NT2/D1 (cell line): ENCODE data around the gene RNGTT.
"Not testable (repeated sequence)": the region's sequence is repeated elsewhere in the genome, so short reads cannot be mapped to it uniquely, and the experiment has no call there.

Experiments used
- DNase-seq: peaks from one replicate; pipeline ENCODE4 v3.0.0-alpha.2; 2011; ENCODE audit warnings: low read depth, low spot score
- H3K27me3 ChIP-seq: 2 replicates; pipeline ENCODE4 v1.6.0; 2011; ENCODE audit warnings: mild to moderate bottlenecking; ENCODE audit not compliant: insufficient read length, insufficient read depth
- H3K36me3 ChIP-seq: 2 replicates; pipeline ENCODE4 v1.6.1; 2011; ENCODE audit warnings: mild to moderate bottlenecking, low read length, mixed read lengths; ENCODE audit not compliant: insufficient read depth, insufficient read length
- H3K4me1 ChIP-seq: 2 replicates; pipeline ENCODE4 v1.5.1; 2011; ENCODE audit not compliant: insufficient read depth, insufficient read length
- H3K4me3 ChIP-seq: 2 replicates; pipeline ENCODE4 v1.5.1; 2011; ENCODE audit warnings: low read depth; ENCODE audit not compliant: insufficient read length
- H3K9ac ChIP-seq: 2 replicates; pipeline ENCODE4 v1.6.0; 2011; ENCODE audit warnings: low read depth; ENCODE audit not compliant: insufficient read length
- H3K9me3 ChIP-seq: 2 replicates; pipeline ENCODE4 v1.5.1; 2011; ENCODE audit warnings: mild to moderate bottlenecking, low read length; ENCODE audit not compliant: insufficient read depth
- SUZ12 ChIP-seq: IDR thresholded peaks from 2 replicates; pipeline ENCODE4 v1.6.1; 2011; ENCODE audit not compliant: insufficient read length, insufficient read depth; ENCODE audit errors: extremely low read depth
- YY1 ChIP-seq: IDR thresholded peaks from 2 replicates; pipeline ENCODE4 v1.6.1; 2011; ENCODE audit not compliant: insufficient read length, insufficient read depth
- ZNF274 ChIP-seq: IDR thresholded peaks from 2 replicates; pipeline ENCODE4 v1.6.1; 2011; ENCODE audit warnings: mild to moderate bottlenecking, low read depth, low read length

RNGTT gene

GRCh38 chr6:88835210-88835609, 128.2 kb downstream of the RNGTT start:
- Histone ChIP-seq H3K9me3 (peaks cover 13% of the 10 kb centered on the region), H3K4me1 (no peaks in the 10 kb centered on the region), H3K4me3 (no peak overlapping the region), H3K9ac (no peak overlapping the region), H3K27me3 (no peaks in the 10 kb centered on the region), H3K36me3 (no peaks in the 10 kb centered on the region)
- no peak for DNase-seq
- TF ChIP-seq YY1 (no peak), ZNF274 (no peak), SUZ12 (no peak)

GRCh38 chr6:88833071-88833470, 130.3 kb downstream of the RNGTT start:
- not testable (repeated sequence) for H3K4me3 ChIP-seq, H3K27me3 ChIP-seq, H3K9ac ChIP-seq, DNase-seq, H3K4me1 ChIP-seq, H3K36me3 ChIP-seq
- H3K9me3 ChIP-seq: peaks cover 13% of the 10 kb centered on the region

GRCh38 chr6:88827599-88827998, 135.8 kb downstream of the RNGTT start:
- H3K4me3 ChIP-seq, H3K36me3 ChIP-seq, H3K27me3 ChIP-seq, H3K9me3 ChIP-seq, H3K9ac ChIP-seq, H3K4me1 ChIP-seq: not testable (repeated sequence)
- DNase-seq: peak; percentile 22

GRCh38 chr6:88825856-88826255, 137.6 kb downstream of the RNGTT start:
- Histone ChIP-seq H3K27me3 (no peaks in the 10 kb centered on the region), H3K4me1 (peaks cover 4% of the 10 kb centered on the region), H3K4me3 (no peak overlapping the region), H3K9me3 (no peaks in the 10 kb centered on the region), H3K9ac (no peak overlapping the region), H3K36me3 (no peaks in the 10 kb centered on the region)
- no peak for DNase-seq
- TF ChIP-seq SUZ12 (no peak), YY1 (no peak), ZNF274 (no peak)

GRCh38 chr6:88823998-88824397, 139.4 kb downstream of the RNGTT start:
- H3K36me3 ChIP-seq: no peaks in the 10 kb centered on the region
- H3K9me3 ChIP-seq: no peaks in the 10 kb centered on the region
- peaks cover 4% of the 10 kb centered on the region for H3K4me1 ChIP-seq
- TF ChIP-seq SUZ12: no peak
- TF ChIP-seq ZNF274: no peak
- TF ChIP-seq YY1: no peak
- no peaks in the 10 kb centered on the region for H3K27me3 ChIP-seq
- DNase-seq: no peak
- H3K4me3 ChIP-seq: no peak overlapping the region
- H3K9ac ChIP-seq: no peak overlapping the region

- no peaks in the 10 kb centered on the region for H3K36me3 ChIP-seq
- H3K9me3 ChIP-seq: no peaks in the 10 kb centered on the region
- H3K4me1 ChIP-seq: no peaks in the 10 kb centered on the region
- DNase-seq: no peak
- no peak overlapping the region for H3K4me3 ChIP-seq
- TF ChIP-seq YY1: no peak
- TF ChIP-seq ZNF274: no peak
- no peak for TF ChIP-seq SUZ12
- H3K9ac ChIP-seq: no peak overlapping the region
- H3K27me3 ChIP-seq: no peaks in the 10 kb centered on the region
Measured at GRCh38 chr6:88815491-88815890, 147.9 kb downstream of the RNGTT start.

GRCh38 chr6:88814909-88815308, 148.5 kb downstream of the RNGTT start:
- H3K9me3 ChIP-seq: no peaks in the 10 kb centered on the region
- no peaks in the 10 kb centered on the region for H3K36me3 ChIP-seq
- H3K27me3 ChIP-seq: no peaks in the 10 kb centered on the region
- no peak overlapping the region for H3K4me3 ChIP-seq
- no peak overlapping the region for H3K9ac ChIP-seq
- H3K4me1 ChIP-seq: no peaks in the 10 kb centered on the region
- no peak for TF ChIP-seq SUZ12
- no peak for TF ChIP-seq ZNF274
- TF ChIP-seq YY1: no peak
- DNase-seq: no peak

- no peak for DNase-seq
- no peak overlapping the region for H3K4me3 ChIP-seq
- no peaks in the 10 kb centered on the region for H3K4me1 ChIP-seq
- H3K36me3 ChIP-seq: no peaks in the 10 kb centered on the region
- TF ChIP-seq YY1 (no peak), SUZ12 (no peak), ZNF274 (no peak)
- H3K9me3 ChIP-seq: no peaks in the 10 kb centered on the region; the same call in 1 of the 2 replicates
- H3K27me3 ChIP-seq: no peaks in the 10 kb centered on the region
- H3K9ac ChIP-seq: no peak overlapping the region
Measured at GRCh38 chr6:88813045-88813444, 150.4 kb downstream of the RNGTT start.
